ENCODE measurements around the gene UST. TPM values are rescaled to one million over a fixed set of nuclear protein-coding genes. Genes with fewer than 3 reads are reported as not detected.

The UST gene
- total RNA-seq, 1 experiment from 2014 or later, result 10.0 TPM

DNA sequence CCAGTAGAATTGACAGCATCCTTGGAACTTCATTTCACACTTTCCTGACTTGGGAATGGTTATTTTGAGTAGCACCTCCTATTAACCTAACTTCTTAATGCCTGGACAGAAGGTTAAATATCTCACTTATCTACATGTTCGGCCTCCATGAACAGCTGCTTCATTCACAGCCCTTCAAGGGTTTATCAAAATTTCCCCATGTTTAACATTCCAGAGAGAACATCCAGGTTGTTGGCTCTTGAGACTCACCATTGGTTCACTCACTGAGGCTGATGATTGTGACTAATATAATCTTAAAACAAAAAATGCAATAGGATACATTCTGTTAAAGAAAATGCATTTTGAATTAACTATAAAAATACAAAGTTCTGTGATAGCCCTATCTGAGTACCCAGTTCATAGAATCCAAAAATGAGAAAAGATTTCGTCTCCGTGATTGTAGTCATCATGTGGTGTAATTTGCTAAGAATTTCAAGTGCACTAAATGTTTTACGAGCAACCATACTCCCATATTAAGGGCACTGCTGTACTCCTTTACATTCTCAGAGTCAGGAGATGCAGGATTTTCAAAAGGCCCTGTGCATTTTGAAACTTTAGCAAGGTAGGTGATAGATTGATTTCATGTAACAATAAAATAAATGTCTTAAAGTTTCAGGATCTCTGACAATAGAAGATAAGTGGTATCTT, 310.1 kb downstream of the UST start:
- intact Hi-C loops (cut with micrococcal nuclease), result no loop called here
- H3K27me3 Mint-ChIP-seq (ENCODE audit: insufficient read depth, unreplicated experiment), result no peaks in the 10 kb centered on the region
- no peaks in the 10 kb centered on the region for H3K36me3 Mint-ChIP-seq (ENCODE audit: insufficient read depth, unreplicated experiment)
- no peak for TF ChIP-seq CTCF (IDR thresholded peaks at IDR 0.05; ENCODE audit: unreplicated experiment)
- H3K4me3 Mint-ChIP-seq (ENCODE audit: unreplicated experiment), result no peak overlapping the region
- BruUV-seq (replicated peaks), result no TSS peak
- H3K27ac Mint-ChIP-seq (ENCODE audit: low read depth, unreplicated experiment), result no peak overlapping the region
- ChIA-PET CTCF (interaction anchor here (1.1 kb wide), 1 partner anchor 28 kb away, joined by 3 read pairs; no protein-coding TSS in a partner anchor), POLR2A (interaction anchor here (1.1 to 1.2 kb wide), 2 partner anchors 10 to 24 kb away, joined by 3 read pairs; no protein-coding TSS in a partner anchor)
- H3K4me1 Mint-ChIP-seq (ENCODE audit: insufficient read depth, unreplicated experiment), result peaks cover 10% of the 10 kb centered on the region
- no peaks in the 10 kb centered on the region for H3K9me3 Mint-ChIP-seq (ENCODE audit: unreplicated experiment)
- no peak for DNase-seq (ENCODE audit: unreplicated experiment)

DNA sequence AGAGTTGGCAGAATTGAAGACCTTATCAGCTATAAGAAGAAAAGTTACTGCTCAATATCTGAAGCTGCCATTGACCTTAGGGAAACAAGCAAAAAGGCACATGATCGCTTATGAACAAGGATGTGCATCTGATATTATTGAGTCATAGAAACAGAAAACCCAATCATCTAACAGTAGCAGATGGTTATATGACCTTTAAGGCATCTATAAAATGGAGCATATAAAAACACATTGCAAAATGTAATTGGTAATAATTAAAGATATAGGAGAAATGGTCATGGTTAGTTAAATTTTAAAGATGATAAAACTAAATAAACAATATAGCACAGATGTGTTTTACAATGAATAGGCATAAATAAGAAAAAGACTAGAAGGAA, 310.6 kb downstream of the UST start:
- no peak for DNase-seq (ENCODE audit: unreplicated experiment)
- intact Hi-C loops (cut with micrococcal nuclease), result no loop called here
- no peak for TF ChIP-seq CTCF (IDR thresholded peaks at IDR 0.05; ENCODE audit: unreplicated experiment)
- ChIA-PET POLR2A (interaction anchor here (0.6 to 1.1 kb wide), 2 partner anchors 11 to 16 kb away, joined by 3 read pairs; no protein-coding TSS in a partner anchor), CTCF (interaction anchor here (0.7 kb wide), 1 partner anchor 449 kb away, joined by 4 read pairs; no protein-coding TSS in a partner anchor)
- H3K27me3 Mint-ChIP-seq (ENCODE audit: insufficient read depth, unreplicated experiment), result no peaks in the 10 kb centered on the region
- H3K9me3 Mint-ChIP-seq (ENCODE audit: unreplicated experiment), result no peaks in the 10 kb centered on the region
- no peaks in the 10 kb centered on the region for H3K36me3 Mint-ChIP-seq (ENCODE audit: insufficient read depth, unreplicated experiment)
- no TSS peak for BruUV-seq (replicated peaks)
- H3K4me1 Mint-ChIP-seq (ENCODE audit: insufficient read depth, unreplicated experiment), result peaks cover 10% of the 10 kb centered on the region
- H3K27ac Mint-ChIP-seq (ENCODE audit: low read depth, unreplicated experiment), result no peak overlapping the region
- no peak overlapping the region for H3K4me3 Mint-ChIP-seq (ENCODE audit: unreplicated experiment)

GRCh38 chr6:149059557-149059956, 312.7 kb downstream of the UST start:
- intact Hi-C loops (cut with micrococcal nuclease), result no loop called here
- Mint-ChIP-seq H3K4me1 (ENCODE audit: insufficient read depth, unreplicated experiment) (peaks cover 10% of the 10 kb centered on the region), H3K27ac (ENCODE audit: low read depth, unreplicated experiment) (no peak overlapping the region), H3K4me3 (ENCODE audit: unreplicated experiment) (no peak overlapping the region), H3K36me3 (ENCODE audit: insufficient read depth, unreplicated experiment) (no peaks in the 10 kb centered on the region), H3K9me3 (ENCODE audit: unreplicated experiment) (no peaks in the 10 kb centered on the region), H3K27me3 (ENCODE audit: insufficient read depth, unreplicated experiment) (no peaks in the 10 kb centered on the region)
- CTCF ChIA-PET, result interaction anchor here (0.5 to 1.6 kb wide), 3 partner anchors 21 to 459 kb away, joined by 3 to 5 read pairs (median 4); no protein-coding TSS in a partner anchor
- DNase-seq (ENCODE audit: unreplicated experiment), result no peak
- BruUV-seq (replicated peaks), result no TSS peak
- POLR2A ChIA-PET, result interaction anchor here (5.0 to 8.2 kb wide), 2 partner anchors 16 to 27 kb away, joined by 50 to 78 read pairs; no protein-coding TSS in a partner anchor
- TF ChIP-seq CTCF (IDR thresholded peaks at IDR 0.05; ENCODE audit: unreplicated experiment), result no peak

DNA sequence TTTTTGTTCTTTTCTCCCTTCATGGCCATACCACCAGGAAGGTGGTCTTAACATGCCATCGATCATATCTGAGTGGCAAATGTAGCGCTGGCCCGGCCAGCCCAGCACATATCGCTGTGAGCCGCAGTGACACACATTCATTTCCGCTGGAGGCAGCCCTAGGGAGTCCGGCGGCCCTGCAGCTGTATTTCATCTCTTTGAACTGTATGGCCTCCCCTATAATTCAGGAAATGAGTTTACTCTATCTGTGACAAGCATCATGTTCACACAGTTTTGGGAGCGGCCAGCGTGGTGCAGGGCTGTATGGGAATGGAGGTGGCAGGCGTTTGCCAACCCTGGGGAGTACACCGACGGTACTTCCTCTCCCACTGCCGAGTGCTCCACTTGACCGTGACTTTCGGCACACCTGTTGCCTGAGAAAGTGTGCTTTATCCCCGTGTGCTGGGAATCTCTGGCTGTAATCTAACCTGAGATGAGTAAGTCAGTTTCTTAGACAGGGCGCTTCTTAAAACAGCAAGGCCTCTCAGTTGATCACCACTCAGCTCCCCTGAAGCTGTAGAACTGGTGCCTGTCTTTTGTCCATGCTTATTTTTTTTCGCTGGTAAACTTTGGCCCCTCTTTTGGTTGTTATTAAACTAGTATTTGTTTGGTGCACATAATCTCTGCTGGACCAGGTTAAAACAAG, 313.6 kb downstream of the UST start:
- H3K27ac Mint-ChIP-seq (ENCODE audit: low read depth, unreplicated experiment), result peak overlapping the region; percentile 63
- no TSS peak for BruUV-seq (replicated peaks)
- intact Hi-C loops (cut with micrococcal nuclease), result no loop called here
- CTCF ChIA-PET, result interaction anchor here (0.7 to 2.0 kb wide), 2 partner anchors 32 to 186 kb away, joined by 3 to 11 read pairs; no protein-coding TSS in a partner anchor
- no peaks in the 10 kb centered on the region for H3K36me3 Mint-ChIP-seq (ENCODE audit: insufficient read depth, unreplicated experiment)
- peaks cover 10% of the 10 kb centered on the region for H3K4me1 Mint-ChIP-seq (ENCODE audit: insufficient read depth, unreplicated experiment)
- no peaks in the 10 kb centered on the region for H3K27me3 Mint-ChIP-seq (ENCODE audit: insufficient read depth, unreplicated experiment)
- no peak for DNase-seq (ENCODE audit: unreplicated experiment)
- H3K9me3 Mint-ChIP-seq (ENCODE audit: unreplicated experiment), result no peaks in the 10 kb centered on the region
- POLR2A ChIA-PET, result interaction anchor here (1.2 to 8.2 kb wide), 6 partner anchors 8 to 32 kb away, joined by 4 to 78 read pairs (median 12); no protein-coding TSS in a partner anchor
- H3K4me3 Mint-ChIP-seq (ENCODE audit: unreplicated experiment), result no peak overlapping the region
- TF ChIP-seq CTCF (IDR thresholded peaks at IDR 0.05; ENCODE audit: unreplicated experiment), result no peak

All from MCF 10A (cell line).